HS-5 (cell line): ENCODE measurements around the gene DUOXA1.
"Not testable (repeated sequence)": the region's sequence is repeated elsewhere in the genome, so short reads cannot be mapped to it uniquely, and the experiment has no call there.

Experiments
- DNase-seq: peaks from one replicate; pipeline ENCODE4 v3.0.0-alpha.2; 2012; ENCODE audit warnings: low read depth

The DUOXA1 gene

DNA sequence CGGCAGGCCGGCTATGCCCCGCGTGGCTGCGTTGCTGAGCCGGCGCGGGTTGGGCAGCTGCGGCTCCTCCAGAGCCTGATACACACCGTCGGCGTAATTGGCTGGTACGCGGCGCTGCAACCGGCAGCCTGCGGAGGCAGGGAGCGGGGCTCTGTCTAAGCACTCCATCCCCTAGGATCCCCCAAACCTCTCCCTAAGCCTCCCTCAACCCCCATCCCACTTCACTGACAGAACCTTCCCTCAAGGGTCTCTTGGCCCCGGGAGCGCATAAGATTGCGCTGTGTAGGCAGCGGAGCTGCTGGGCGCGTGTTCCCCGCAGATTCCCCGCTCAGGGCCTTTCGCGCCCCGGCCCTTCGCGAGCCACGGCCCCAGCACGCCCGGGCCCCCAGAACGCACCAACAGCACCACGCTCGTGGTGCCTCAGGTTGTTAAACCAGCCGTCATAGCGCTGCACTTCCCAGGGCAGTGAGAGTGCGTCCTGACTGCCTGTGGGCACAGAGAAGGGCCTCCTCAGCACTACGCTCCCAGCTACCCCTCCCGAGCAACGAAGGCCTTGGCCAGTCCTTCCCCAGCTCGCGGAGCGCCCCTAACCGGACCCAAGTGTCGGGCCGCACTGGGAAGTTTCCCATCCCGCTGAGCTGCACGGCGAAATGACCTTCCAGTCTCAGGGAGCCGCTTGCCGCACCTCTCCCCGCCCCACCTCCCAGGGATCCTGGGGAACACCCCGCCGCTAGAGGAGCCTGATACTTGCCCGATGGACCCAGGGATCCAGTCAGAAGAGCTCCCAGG is 16.9 kb downstream of the DUOXA1 start:
- DNase-seq, result no peak

DNA sequence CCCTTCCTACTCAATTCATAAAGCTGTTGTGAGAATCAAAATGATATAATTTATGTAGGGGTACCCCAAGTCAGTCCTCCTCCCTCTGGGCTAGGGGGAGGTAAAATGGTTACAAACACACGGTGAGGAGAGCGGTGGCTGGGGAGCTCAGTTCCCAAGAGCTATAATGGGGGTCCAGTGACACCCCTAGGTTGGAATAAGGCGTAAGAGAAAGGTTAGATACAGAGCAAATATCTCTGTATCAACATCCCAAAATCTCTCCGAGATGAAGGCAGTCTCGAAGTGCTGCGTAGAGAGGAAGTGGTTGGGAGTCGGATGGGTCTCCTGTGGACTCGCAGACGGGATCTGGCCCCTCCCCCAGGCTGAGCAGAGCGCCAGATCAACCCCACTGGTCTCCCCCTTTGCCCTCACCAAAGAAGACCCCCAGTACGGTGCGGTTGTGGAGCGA is 17.5 kb downstream of the DUOXA1 start:
- DNase-seq, result no peak

DNA sequence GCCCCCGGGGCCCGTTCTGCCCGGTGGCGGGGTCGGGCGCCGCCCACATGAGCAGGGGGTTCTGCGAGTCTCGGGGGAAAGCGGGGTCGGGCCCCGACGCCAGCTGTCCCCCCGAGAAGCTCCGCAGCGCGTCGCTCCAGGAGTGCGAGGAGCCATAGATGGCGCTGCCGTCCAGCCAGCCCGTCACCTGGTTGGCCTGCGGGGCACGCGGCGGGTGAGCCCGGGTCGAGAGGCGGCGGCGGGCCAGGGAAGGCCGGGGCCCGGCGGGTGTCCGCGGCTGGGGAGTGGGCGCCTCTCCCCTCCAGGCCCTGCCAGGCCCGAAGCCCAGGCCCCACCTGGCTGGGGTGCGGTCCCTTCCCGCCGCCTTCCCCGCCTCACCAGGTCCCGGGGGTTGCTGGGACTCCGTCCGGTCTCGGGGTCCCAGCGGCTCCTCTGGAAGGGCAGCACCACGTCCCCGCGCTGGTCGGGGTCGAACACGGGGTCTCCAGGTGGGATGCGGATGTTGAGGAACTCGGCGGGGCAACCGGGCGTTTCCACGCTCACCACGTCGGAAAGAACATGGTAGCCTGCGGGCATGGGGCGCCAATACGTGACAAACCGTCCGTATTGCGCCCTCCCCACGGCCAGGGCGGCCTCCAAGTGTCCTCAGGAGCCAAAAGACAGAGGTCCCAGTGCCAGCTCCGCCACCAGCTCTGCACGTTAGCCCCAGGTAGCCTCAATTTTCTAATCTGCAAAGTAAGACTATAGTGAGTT is 18.1 kb downstream of the DUOXA1 start:
- DNase-seq, result no peak

DNA sequence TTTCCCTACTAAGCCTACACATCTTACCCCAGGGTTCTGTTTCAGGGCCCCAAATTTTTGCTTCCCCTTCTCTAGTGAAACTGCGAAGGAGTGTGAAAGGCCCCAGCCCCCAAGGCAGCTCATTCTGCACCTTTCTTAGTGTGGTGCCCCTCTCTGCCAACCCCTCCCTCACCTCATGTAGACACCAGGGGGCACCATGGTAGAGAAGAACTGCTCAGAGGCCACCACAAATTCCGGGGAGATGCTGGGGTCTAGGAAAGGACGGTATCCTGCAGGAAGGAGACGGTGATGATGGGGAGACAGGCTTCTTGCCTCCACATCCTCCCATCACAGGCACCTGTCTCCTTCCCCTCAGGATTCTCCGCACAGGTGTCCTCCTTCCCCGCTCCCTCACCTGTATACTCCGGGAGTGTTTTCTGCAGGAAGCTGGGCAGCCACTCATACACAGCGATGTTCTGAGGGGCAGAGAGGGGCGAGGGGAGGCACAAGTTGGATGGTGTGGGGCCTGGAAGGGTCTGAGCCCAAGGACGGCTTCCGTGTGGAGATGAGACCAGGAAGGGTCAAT is 19.3 kb downstream of the DUOXA1 start:
- no peak for DNase-seq

DNA sequence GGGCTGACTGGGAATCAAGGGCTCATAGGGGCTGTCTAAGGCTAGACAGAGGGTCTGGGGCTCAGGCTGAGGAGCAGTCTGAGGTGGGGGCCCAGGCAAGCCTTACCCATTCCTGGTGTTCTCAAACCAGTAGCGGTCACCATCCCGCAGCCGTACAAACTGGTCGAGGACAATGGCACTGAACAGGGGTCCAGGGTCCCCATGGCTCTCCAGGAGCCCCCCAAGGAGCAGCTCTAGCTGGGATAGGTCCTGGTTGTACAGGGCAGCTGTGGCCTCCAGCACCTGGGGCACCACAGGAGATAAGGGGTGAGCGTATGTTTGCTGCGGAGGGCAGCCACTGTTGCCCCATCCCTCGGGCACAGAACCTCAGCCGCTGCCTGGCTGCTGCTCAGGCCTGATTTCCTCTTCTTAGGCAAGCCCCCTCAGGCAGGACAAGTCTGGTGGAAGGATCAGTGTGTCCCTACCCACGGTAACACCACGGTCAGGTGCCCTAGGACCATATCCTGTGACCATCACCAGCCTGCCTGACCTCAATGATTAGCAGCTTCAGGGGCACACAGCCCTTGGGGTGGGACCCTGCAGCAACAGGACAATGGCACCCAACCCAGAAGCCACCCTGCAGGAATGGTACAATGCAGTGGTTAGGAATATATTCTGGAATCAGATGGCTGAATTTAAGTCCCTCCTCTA is 21.6 kb downstream of the DUOXA1 start:
- DNase-seq, result no peak

DNA sequence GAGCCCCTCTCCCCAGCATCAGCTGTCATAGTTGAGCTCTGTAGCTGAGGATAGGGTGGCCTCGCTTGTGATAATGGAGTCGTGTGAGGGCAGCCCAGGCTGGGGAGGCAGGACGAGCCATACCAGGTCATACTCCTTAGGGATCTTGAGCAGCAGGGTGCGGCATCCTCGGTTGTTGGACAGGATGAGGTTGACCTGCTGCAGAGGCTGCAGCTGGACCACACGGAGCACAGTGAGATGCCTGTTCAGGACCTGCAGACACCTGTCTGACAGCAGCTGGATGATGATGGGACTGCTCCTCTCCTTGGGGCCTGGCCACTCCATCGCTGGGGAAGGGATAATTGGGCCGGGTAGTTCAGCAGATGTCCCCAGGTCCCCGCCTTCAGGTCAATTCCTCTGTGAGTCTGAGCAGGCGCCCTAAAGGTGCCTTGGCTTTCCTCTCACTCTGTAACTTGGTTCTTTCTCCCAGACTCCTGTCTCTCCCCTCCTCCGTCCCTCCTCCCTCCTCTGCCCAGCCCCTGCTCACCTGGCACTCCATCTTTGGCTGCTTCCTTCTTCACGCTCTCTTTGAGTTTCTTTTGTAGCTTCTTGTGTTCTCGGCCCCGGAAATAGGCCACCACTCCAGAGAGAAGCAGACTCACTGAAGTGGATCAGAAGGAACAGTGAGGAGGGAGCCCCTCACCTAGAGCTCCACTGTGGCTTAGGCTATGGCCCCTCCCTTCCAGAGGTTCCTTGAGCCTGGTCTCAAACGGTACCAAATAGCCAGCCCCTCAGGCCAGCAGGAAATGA is 23.5 kb downstream of the DUOXA1 start:
- DNase-seq, result no peak

DNA sequence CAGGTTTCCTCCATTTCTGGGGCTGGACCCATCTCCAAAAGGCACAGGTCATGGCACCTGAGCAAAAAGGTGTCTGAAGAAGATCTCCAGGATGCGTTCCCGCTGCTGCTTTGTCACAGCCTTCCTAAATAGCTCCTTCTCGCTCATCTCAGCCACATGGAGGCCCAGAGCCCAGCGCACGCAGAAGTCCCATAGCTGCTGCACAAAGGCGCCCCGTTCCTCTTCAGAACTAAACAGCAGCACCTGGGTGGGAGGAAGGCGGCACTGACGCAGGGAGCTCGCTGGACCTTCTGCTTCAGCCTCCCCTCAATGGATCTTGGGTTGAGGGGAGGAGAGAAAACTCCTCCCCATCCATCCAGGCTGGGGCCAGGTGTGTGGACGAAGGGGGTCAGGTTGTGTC is 24.1 kb downstream of the DUOXA1 start:
- DNase-seq, result no peak

DNA sequence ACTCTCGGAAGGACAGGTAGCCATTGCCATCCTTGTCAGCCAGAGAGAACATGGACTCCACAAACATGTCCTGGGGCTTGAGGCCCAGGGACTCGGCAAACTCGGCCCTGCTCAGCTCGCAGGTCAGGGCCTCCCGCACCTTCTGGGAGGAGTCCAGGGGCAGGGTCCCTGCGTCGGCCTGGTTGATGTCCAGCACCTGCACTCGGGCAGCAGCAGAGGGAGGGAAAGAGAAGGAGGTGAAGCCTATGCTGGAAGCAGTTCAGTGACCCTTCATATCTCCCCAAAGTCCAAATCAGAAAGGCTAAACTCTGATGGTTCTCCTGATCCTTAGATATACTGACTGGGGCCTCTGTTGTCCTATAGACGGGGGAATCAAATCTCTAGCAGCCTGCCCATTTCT is 25.5 kb downstream of the DUOXA1 start:
- DNase-seq, result not testable (repeated sequence)

DNA sequence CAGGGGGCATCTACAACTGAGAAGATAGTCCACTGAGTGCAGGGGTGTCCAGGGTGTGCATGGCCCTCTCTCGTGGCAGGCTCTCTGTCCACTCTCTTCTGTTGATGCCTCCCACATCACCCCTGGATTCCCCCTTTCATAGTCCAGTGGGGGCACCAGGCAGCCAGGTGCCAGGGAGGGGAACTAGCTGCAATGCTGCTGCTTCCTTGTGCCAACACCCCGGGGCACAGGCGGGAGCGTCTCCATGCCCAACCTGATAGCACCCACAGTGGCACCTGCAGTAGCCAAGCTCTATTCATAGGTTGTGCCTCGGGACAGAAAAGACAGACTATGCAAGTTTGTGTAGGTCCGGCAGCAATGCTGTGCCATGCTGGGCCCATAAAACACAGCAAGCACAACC is 27.5 kb downstream of the DUOXA1 start:
- DNase-seq, result no peak

DNA sequence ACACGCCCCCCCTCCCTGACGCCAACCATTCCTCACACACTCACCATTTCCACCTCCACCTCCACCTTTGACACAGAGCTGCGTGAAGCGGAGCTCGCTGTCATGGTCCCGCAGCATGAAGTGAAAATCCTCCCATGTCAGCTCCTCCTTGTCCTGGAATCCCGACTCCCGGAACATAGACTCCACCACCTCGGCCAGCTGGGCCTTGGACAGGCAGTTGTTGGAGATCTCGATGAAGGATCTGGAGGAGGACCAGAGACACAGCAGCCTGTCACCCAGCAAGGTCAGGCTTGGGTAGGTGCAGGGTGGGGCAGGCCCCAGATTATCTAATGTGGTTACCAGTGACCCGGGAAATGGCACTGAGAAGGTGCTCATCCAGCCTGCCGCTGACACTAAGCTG is 27.9 kb downstream of the DUOXA1 start:
- DNase-seq, result no peak

DNA sequence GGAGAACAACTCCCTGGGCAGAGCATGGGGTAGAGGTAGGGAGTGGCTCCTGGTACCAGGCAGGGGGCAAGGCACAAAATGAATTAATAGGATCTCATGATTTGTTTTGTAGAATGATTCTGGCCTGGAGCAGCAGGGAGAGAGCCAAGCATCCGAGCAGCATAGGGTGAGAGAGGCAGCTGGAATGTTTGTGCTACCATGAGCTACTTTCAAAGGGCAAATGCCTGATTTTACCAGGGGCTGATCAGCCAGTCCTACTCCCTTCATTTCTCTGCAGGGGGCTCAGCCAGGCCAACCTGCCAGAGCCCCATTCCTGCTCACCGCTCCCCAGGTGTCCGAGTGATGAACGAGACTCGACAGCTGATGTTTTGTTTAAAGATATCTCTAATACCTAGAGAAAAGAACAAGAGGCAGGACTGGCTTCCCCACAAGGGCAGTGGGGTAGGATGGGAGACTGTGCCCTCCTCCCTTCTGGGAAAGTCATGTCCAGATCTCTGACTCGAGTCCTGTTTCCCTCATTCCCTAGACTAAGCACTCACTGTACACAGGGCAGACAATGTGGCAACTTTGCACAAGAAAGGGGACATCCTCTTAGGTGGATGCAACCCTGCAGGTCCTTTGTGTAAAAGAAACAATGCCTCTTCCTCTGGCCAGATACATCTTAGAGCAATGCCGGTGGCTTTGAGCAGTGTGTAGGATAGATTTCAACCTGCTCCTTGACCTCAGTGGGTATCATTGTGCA is 28.6 kb downstream of the DUOXA1 start:
- no peak for DNase-seq

DNA sequence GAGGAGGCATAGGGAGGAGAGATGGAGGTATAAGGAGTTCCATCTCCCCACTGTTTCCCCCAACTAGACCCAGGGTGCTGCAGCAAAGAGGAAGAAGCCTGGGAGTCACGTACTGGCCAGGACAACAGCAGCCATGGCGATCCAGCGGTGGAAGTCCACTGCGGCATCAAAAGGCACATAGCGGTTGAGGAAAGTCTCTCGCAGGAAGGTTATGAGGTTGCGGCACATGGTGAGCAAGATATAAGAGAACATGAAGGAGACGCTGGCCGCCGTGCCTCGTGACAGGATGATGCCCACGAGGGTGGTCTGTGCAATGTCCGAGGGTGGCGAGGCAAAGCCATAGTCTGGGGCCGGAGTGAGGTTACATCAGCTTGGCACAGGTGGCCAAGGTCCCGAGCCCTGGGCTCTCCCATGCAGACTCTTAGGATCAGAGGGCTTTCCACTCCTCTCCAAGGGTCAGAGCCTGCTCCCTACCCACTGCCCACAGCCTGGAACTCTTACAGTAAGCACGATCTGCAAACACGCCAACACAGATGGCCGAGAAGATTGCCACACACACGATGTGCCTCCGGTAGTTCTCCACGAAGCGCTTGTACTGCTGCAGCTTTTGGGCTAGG is 30.0 kb downstream of the DUOXA1 start:
- DNase-seq, result no peak

DNA sequence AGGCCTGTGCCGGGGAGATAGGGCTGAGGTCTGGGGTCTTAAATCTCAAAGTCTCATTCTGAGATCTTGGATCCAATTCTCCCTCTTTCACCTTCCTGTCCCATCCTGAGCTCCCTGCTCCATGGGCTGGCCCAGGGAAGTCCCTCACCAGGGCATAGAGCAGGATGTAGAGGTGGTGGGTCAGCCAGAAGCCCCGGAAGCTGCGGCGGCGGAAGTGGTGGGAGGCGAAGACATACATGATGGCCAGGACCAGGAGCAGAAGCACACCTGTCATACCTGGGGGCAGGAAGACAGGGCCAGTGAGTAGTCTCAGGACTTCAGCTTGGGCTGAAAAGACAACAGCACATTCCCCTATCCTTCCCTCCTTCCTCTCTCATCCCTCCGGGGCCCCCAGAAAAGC is 32.2 kb downstream of the DUOXA1 start:
- DNase-seq, result no peak

DNA sequence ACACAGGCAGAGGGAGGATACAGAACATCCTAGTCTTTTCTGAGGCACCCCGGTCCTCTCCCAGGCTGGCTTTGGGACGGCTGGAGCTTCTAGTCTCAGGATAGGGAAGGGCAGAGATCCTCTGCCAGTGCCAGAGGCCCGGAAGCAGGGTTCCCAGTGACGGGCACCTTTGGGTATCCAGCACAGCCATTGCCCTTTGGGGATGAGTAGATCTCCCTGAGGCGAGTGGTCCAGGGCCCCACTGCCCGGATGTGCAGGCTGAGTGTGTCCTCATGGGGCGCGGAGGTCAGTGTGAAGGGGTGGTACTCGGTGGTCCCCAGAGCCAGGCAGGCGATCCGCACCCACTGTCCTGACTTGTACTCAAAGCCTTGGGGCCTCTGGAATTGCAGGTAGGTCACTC is 34.0 kb downstream of the DUOXA1 start:
- DNase-seq, result no peak

DNA sequence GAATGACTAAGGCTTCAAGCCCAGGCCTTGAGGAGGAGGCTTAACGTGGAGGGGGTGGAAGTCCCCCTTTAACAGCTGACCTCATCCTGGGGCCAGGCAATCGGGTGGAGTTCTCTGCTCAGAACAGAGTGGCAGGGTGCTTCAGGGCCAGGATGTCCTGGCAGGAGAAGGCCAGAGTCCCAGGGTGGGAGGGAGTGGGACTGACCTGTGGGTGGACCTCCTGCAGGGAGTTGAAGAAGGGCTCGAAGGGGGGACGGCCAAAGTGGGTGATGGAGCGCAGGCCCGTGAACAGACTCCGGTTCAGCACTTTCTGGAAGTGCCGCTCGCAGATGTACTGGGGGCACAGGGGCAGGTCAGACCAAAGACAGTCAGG is 35.3 kb downstream of the DUOXA1 start:
- DNase-seq, result no peak

DNA sequence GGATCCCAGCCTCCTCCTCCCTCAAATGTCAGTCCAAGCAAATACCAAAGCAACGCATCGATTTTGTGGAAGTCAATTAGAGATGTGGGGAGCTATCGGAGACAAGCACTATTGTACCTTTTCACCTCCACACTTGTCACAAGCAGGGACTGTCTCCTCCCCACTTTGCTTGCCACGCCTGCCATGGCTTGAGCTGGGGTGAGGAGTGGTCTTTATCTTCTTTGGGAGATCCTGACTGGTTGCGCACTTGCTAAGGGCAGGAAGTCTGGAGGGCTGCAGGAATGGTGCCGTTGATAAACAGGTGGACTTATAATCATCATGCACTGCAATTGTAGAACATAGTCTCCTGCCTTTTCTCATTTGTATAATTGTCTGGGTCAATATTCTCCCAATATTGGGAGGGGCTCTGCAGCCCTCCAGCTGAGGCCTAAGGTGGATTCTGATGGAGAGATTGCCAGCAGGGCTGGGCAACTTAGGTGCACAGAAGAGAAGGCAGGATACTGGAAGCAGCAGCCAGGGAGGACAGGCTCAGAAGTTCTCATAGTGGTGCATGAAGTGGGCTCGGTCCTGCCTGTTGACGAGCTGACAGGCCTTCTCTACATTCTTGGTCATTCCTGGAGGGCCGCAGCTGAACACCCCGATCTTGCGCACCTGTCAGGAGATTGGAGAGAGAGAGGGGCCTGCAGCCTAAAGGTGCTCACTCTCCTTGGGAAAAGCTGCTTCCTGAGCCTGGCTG is 35.9 kb downstream of the DUOXA1 start:
- DNase-seq, result no peak

DNA sequence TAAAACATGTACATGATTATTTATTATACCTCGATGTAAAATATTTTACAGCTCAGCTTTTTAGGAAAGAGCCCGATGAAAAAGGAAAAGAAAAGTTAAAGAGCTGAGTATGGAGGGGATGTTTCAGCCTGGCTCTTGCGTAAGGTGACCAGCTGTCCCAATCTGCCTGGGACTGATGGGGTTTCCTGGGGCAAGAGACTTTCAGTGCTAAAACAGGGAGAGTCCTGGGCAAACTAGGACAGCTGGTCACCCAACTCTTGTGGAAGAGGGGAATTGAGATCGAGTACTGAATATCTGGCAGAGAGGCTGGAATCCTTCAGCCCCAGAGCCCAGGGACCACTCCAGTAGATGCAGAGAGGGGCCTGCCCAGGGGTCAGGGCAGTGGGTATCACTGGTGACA is 36.7 kb downstream of the DUOXA1 start:
- no peak for DNase-seq

DNA sequence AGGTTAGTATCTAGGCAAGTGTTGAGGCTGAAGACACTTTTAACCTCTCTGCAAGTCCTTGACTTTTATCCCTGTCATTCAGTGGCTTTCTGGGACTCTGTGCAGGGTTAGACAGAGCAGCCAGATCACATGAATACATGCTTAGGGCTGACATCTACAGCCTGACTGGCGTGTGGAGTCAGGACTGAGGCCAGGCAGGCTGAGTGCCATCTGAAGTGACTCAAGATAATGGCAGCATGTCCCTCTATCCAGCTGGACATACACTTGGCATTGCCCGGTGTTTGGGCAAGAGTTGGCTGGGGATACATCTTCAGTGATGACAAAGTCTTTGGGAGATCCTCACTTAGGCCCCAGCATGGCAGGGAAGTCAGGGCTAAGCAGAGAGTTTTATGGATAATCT is 38.1 kb downstream of the DUOXA1 start:
- no peak for DNase-seq

DNA sequence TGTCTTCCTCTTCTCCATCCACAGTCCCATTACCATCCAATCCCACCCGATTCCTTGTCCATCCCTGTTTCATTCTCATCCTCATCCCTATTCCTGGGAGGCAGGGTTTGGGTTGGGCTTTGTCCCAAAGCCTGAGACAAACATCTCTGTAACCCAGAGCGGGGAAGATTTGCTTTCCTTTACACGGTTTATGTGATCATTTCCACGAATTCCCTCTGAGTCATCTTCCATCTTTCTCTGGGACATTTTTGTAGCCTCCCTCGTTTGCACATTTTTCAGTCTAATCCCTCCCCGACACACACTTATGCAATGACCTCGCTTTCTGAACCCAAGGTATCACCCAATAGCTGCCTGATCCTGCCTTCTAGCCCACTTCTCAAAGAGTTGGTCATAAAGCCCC is 38.5 kb downstream of the DUOXA1 start:
- no peak for DNase-seq
